NAMALWA (cell line): ENCODE results near the gene SPHK1.

Experiments used
- DNase-seq: peaks from one replicate; pipeline ENCODE4 v3.0.0-alpha.2; 2015; ENCODE audit warnings: low spot score

The SPHK1 gene

GRCh38 chr17:76407509-76407908 lies 23.1 kb downstream of the SPHK1 start:
- DNase-seq, result no peak

DNA sequence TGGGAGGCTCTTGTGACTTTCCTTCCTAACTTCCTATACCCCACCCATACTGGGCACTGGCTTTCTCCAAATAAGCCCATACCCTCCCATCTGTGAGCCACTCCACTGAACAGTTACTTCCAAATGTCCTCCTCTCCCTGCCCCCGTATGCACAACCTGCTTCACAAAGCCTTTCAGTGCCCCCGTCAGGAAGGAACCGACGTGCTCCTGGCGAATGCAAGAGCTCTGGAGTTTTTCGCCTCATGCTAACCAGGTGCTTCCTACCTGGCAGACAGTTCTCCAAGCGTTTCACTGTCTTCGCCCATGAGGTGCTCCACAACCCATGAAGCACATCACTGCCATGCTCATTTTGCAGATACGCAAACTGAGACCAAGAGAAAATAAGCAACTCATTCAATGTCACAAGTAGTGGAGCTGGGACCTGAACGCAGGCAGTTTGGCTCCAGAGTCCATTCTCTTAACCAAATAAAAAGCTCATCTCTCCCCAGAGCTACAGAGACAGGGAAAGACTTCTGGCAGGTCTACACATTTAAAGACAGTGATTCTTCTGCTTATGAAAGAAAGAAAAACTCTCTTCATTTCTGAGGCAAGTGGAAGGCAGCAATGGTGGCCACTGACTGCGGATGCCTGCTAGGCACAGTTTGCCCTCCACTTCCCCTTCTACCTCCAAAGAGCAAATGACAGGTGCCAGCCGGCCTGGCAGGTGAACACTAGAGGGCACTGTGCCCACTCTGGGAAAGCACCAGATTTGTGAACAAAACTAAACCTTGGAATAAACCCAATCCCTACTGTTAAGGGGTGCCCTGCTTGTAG lies 23.8 kb downstream of the SPHK1 start:
- peak; percentile 85 for DNase-seq

- no peak for DNase-seq
Observed at GRCh38 chr17:76410328-76410965, 26.0 kb downstream of the SPHK1 start.

DNA sequence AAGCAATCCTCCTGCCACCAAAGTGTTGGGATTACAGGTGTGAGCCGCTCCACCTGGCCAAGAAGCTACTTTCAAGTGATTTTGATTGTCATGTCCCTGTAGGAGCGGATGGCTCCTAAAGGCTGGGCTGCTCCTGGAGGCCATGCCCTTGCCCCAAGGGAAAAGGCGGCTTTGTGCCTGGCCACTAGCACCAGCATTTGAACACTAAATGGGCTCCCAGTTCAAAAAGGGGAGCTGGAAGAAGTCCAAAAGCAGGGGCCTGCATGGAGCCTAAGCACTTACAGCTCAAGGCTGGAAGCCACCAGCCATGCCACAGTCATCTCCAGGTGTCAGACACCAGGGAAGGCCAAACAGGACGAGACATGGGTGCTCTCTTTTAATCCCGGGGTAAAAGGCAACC lies 26.8 kb downstream of the SPHK1 start:
- DNase-seq, result no peak

DNA sequence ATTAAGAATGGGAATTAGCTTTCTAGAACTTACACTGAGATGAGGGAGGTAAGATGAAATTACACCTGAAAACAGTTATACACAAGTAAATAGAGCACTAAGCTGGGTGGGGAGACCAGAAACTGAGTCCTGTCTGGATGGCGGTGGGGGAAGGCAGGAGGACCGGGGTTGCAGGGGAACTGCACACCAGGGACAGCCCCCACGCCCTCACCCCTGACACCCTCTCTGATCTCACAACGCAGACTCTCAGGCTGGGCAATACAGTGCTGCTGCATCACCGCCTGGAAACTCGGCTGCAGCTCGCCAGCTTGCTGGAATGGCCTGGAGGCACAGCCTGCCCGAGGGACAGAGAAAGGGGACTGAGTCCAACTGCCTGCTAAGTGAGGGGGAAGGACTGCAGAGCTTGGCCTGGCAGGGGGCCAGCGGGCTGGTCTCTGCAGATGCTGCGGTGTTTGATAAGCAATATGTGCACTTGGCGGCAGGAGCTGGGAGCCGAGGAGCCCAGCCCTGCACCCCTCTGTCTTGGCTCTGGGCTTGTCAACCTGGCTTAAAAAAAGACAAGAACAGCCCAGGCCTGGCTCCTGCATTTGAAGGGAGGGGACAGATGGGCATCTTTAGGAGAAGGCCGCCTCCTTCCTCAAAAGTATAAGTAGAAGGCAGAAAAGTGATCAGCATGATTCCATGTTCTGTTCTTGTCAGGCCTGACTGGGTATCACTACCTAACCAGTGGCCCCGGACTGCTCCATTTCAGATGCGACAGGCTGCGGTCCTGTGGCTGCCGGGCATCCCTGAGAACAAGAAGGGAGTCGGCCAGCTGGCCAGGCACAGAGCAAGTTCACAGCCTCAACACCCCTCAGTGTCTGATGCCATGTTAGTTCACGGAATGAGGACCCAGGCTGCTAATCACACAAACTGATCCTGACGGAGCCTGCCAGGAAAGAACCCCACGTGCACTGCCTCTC lies 30.2 kb downstream of the SPHK1 start:
- DNase-seq, result no peak

GRCh38 chr17:76415786-76416185 lies 31.4 kb downstream of the SPHK1 start:
- DNase-seq, result no peak

DNA sequence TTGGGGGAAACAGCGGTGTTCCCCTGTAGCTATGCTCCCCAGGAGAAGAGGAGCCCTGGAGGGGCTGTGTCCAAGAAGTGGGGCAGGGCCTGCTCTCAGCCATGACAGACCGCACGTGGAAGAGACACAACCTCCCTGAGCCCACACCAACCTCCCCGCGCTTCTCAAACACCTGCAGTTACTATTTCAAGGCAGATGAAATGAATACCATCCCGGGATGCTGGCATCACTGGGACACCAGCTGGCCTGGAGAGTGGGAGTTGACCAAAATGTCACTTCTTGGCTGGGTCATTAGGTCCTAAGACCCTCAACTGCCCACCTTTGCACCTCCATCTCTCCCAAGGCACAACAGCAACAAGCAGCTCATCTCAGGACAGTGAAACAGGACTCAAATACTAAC lies 32.0 kb downstream of the SPHK1 start:
- DNase-seq, result no peak

- no peak for DNase-seq
Observed at GRCh38 chr17:76416899-76417298, 32.5 kb downstream of the SPHK1 start.

DNA sequence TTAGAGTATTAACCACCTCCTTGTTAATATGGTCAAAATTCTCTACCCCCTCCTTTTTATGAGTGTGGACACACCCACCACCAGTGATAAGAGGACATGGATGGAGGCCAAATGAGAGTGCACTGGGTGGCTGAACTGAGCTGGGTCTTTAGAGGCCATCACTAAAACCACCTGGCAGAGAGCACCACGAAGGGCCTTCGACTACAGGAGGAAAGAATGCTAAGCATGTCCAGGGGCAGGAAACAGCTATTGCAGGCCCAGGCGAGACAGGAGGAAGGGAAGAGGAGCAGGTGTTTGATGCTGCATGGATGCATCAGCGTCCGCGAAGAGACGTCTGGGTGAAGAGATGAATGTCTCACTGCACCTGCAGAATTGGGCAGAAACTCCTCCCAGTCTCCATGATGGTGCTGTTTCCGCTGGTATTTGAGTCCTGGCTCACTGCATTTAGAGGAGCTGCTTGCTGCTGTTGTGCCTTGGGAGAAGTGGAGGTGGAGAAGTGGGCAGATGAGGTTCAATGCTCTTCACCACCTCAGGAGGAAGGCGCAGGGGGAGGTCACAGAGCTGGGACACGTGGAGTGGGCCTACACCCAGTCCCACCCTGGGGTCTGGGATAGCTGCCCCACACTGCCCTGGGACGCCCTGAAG lies 33.2 kb downstream of the SPHK1 start:
- DNase-seq, result peak; percentile 47

DNA sequence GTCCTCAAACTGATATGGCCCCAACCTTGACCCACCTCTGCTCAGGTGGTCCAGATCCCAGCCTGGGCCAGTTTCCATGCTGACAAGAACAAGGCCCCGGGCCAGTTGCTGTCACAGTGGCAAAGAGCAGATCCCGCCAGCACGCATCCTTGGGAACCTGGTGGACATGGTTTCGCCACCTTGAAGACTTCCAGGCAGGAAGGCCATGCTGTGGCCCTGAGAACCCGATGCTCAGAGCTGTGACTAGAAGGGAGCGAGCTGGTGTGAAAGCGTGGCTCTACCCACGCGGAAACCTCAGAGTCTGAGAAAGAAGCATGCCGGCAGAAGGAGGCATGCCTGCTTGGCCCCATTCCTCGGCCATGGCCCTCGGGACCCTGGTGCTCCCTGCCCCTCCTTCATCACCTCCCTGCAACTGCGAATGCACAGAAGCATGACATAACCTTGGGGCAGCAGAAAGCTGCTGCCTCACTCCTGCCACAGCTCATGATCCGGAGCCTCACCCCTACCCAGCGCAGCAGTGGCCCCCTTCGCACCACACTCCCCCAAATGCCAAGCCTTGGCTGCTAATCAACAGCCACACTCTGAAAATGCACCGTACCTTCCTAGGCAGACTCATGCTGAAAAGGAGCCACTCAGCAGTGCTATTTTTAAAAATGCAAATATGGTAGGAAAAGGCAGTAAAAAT lies 35.3 kb downstream of the SPHK1 start:
- DNase-seq, result no peak

- no peak for DNase-seq
Observed at GRCh38 chr17:76420356-76421043, 36.1 kb downstream of the SPHK1 start.

- no peak for DNase-seq
Observed at GRCh38 chr17:76421044-76421407, 36.6 kb downstream of the SPHK1 start.

- DNase-seq, result peak; percentile 20
Observed at GRCh38 chr17:76422406-76422805, 38.0 kb downstream of the SPHK1 start.

DNA sequence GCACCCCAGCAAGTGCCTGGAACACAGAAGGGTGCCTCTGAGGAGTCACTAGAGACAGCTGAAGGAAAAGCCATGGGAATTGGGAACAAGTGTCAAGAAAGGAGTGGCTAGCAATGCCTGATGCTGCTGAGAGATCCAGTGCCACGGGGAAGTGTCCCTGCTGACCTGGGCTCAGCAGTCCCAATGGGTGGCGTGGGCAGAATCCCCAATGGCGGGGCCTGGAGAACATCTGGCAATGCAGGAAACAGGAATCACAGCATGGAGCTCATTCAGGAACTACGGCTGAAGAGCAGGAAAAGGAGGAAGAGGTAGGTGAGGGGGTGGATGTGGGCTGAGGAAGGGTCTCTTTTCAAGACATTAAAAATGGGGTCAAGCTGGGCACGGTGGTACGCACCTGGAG lies 38.5 kb downstream of the SPHK1 start:
- no peak for DNase-seq

DNA sequence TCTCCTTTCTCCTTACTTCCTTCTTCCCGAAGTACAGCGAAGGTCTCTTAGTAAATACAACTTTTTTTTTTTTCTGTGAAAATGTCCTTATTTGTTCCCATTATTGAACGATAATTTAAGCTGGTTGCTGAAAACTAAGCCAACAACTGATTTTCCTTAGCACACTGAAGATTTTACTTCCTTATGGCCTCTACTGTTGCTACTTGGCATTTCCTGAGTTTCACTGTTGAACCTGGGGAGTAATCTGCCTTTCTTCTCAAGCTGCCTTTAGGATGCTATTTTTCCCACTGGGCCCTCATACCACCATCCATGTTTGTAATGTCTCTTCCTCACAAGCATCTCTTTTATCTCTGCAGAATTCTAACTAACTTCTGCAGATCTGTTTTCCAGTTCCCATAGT lies 42.4 kb downstream of the SPHK1 start:
- no peak for DNase-seq

GRCh38 chr17:76427501-76428231 lies 43.3 kb downstream of the SPHK1 start:
- DNase-seq, result peak; percentile 81

DNA sequence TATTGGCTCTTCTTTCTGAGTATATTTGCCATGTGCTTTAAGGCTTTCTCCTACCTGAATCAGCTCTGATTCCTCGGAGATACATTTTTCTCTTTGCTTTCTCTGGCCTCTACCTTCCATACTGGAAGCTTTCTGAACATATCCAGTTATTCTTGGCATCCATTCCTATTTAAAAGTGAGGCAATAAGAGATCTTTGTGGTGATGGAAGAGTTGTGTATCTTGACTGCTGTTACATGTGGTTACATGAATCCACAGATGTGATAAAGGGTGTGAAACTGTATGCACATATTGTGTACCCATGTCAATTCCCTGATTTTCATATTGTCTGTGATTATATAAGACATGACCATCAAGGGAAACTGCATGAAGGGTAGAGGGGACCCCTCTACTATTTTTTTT lies 44.1 kb downstream of the SPHK1 start:
- no peak for DNase-seq

GRCh38 chr17:76431509-76431908 lies 47.1 kb downstream of the SPHK1 start:
- DNase-seq, result no peak

- no peak for DNase-seq
Observed at GRCh38 chr17:76432004-76432403, 47.6 kb downstream of the SPHK1 start.

GRCh38 chr17:76432712-76433336 lies 48.4 kb downstream of the SPHK1 start:
- peak; percentile 73 for DNase-seq
